Activated CD8-positive, alpha-beta T cell treated with anti-CD3 and anti-CD28 coated beads for 36 hours (primary cell): ENCODE data around the gene CREB3. TPM values are rescaled to one million over a fixed set of nuclear protein-coding genes. Genes with fewer than 3 reads are reported as not detected.

ENCODE experiments used
- ATAC-seq: fragments of 200-7000 bp; cut with Tn5 transposase; one replicate; pipeline ENCODE4 v1.10.0; 2021; ENCODE audit warnings: mild to moderate bottlenecking, moderate library complexity
- CTCF ChIA-PET: fragments of 350-600 bp; sonication (Branson Sonifier 250); formaldehyde crosslinking; loops from one replicate; lab custom pipeline; 2021; ENCODE audit warnings: antibody characterized with exemption; lab: Charles Lee
- POLR2A ChIA-PET: fragments of 350-600 bp; sonication (Branson Sonifier 250); formaldehyde crosslinking; loops from one replicate; lab custom pipeline; 2021; ENCODE audit warnings: antibody characterized with exemption; lab: Charles Lee
- DNase-seq: peaks from one replicate; pipeline ENCODE4 v3.0.0-alpha.2; 2020
- H3K27ac Mint-ChIP-seq: one replicate; pipeline ENCODE4 v1.8.0; 2021; ENCODE audit warnings: mild to moderate bottlenecking, mixed read lengths
- H3K27me3 Mint-ChIP-seq: one replicate; pipeline ENCODE4 v1.8.0; 2021; ENCODE audit warnings: mixed read lengths
- H3K36me3 Mint-ChIP-seq: one replicate; pipeline ENCODE4 v1.8.0; 2021; ENCODE audit warnings: low read depth, mixed read lengths
- H3K4me1 Mint-ChIP-seq: one replicate; pipeline ENCODE4 v1.8.0; 2021; ENCODE audit warnings: low read depth, mixed read lengths
- H3K4me3 Mint-ChIP-seq: one replicate; pipeline ENCODE4 v1.8.0; 2021; ENCODE audit warnings: mild to moderate bottlenecking, moderate library complexity, mixed read lengths
- H3K9me3 Mint-ChIP-seq: one replicate; pipeline ENCODE4 v1.8.0; 2021; ENCODE audit warnings: mixed read lengths
- intact Hi-C: fragments of 100-400 bp; cut with micrococcal nuclease; formaldehyde crosslinking; loops from one replicate; pipeline ENCODE4 v1.10.0; 2022
- total RNA-seq, 2 experiments: library from RNA; stranded (reverse); gene quantifications; one replicate each; pipeline ENCODE4 v1.2.3, GENCODE V29; 2021
- TF ChIP-seq, protein P1 (sequence below): fragments of 200-600 bp; IDR thresholded peaks from one replicate; pipeline ENCODE4 v1.8.0; 2022; ENCODE audit warnings: antibody characterized with exemption, mild to moderate bottlenecking

CREB3 gene
- total RNA-seq, 2 experiments from 2014 or later = 22.3 to 22.4 TPM

DNA sequence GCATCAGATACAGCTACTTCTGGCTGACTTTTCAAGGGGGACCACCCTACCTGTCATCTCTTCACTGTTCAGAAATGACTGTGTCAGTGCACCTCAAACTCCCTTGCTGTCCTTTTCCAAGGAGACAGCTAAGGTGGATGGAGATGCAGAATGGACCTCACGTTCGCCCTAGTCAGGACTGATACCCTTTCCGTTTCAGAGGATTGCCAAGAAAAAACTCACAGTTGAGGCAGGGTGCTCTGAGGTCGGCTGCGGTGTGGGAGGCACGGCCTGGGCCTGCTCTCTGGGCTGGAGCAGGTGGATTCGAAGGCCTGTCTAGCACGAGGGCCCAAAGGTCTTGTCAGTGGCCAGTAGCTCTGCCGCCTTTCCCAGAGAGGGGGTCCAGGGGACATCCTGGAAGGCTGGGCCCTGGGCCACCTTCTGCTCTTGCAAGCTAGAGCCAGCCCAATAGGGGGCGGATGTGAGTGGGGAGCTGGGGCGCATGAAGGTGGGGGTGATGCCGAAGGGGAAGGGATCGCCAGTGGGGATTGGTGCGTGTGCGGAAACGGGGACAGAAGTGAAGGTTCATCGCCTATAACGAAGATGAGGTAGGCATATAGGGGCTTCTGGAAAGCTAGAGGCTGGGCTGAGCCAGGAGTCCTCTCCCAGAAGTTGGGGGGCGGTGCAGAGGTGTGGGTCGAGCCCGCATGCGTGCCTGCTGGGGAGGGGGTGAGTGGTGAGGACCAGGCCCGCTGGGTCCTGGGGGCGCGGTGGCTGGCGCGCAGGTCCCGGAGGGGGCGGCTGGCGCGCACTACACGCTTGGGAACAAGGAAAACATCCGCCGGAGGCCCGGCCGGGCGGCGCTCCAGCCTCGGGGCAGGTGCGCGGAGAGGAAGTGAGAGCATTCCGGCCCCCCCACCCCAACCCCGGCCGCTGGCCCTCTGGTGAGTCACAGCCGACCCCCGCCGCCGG lies 24.1 kb downstream of the CREB3 start:
- no peaks in the 10 kb centered on the region for H3K27me3 Mint-ChIP-seq
- ChIA-PET POLR2A (interaction anchor here (0.6 to 1.5 kb wide), 10 partner anchors 9 to 1723 kb away, joined by 3 to 5 read pairs (median 3); no protein-coding TSS in a partner anchor), CTCF (interaction anchor here (0.7 to 3.1 kb wide), 26 partner anchors 9 to 125 kb away, joined by 3 to 25 read pairs (median 4); partner anchors contain the start of genes CCDC107, CREB3, RMRP and SPAG8)
- DNase-seq = peak; percentile 88
- intact Hi-C loops = no loop called here
- H3K4me3 Mint-ChIP-seq = peak overlapping the region; percentile 95
- TF ChIP-seq, protein P1, sequence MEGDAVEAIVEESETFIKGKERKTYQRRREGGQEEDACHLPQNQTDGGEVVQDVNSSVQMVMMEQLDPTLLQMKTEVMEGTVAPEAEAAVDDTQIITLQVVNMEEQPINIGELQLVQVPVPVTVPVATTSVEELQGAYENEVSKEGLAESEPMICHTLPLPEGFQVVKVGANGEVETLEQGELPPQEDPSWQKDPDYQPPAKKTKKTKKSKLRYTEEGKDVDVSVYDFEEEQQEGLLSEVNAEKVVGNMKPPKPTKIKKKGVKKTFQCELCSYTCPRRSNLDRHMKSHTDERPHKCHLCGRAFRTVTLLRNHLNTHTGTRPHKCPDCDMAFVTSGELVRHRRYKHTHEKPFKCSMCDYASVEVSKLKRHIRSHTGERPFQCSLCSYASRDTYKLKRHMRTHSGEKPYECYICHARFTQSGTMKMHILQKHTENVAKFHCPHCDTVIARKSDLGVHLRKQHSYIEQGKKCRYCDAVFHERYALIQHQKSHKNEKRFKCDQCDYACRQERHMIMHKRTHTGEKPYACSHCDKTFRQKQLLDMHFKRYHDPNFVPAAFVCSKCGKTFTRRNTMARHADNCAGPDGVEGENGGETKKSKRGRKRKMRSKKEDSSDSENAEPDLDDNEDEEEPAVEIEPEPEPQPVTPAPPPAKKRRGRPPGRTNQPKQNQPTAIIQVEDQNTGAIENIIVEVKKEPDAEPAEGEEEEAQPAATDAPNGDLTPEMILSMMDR = peak; percentile 85
- H3K9me3 Mint-ChIP-seq = no peaks in the 10 kb centered on the region
- peak; percentile 95 for ATAC-seq
- peak overlapping the region; percentile 96 for H3K27ac Mint-ChIP-seq
- H3K36me3 Mint-ChIP-seq = peaks cover 17% of the 10 kb centered on the region
- peaks cover 38% of the 10 kb centered on the region for H3K4me1 Mint-ChIP-seq

DNA sequence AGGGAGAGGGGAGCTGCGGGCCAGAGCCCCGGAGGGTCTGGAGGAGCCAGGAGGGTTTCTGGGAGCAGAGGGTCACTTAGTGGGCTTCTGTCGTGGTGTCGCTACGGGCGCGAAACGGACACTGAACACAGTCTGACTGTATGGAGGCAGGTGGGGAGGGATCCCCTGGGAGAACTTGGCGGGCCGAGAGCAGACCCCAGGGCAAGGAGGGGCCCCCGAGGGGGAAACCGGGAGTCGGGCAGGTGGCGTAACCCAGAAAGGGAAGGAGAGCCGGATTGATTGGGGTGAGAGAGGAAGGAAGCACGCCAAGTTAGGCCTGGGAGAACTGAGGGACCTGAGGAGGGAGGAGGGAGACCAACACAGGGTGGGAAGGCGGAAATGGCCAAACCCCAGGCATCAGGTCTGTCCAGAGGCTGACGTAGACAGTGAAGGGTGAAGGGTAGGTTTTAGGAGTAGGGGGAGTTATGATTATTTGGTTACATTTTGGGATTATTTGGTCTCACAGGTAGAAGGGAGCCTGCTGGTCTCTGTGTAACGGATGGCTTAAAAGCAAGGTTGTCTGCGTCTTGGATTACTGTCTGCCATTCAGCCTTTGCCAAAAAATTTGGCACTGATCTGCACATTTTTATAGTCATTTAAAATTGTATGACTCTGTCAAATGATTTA lies 24.9 kb downstream of the CREB3 start:
- ATAC-seq (peak; percentile 31), DNase-seq (no peak)
- Mint-ChIP-seq H3K4me1 (peaks cover 42% of the 10 kb centered on the region), H3K4me3 (peak overlapping the region; percentile 95), H3K9me3 (no peaks in the 10 kb centered on the region), H3K36me3 (peaks cover 16% of the 10 kb centered on the region), H3K27ac (peak overlapping the region; percentile 96), H3K27me3 (no peaks in the 10 kb centered on the region)
- intact Hi-C loops = no loop called here
- TF ChIP-seq, protein P1 = no peak
- ChIA-PET POLR2A (interaction anchor here (0.6 to 1.5 kb wide), 5 partner anchors 10 to 1722 kb away, joined by 3 to 5 read pairs (median 3); no protein-coding TSS in a partner anchor), CTCF (interaction anchor here (0.7 to 3.1 kb wide), 19 partner anchors 10 to 124 kb away, joined by 3 to 25 read pairs (median 5); partner anchors contain the start of genes CREB3, SPAG8, TLN1 and TPM2)

DNA sequence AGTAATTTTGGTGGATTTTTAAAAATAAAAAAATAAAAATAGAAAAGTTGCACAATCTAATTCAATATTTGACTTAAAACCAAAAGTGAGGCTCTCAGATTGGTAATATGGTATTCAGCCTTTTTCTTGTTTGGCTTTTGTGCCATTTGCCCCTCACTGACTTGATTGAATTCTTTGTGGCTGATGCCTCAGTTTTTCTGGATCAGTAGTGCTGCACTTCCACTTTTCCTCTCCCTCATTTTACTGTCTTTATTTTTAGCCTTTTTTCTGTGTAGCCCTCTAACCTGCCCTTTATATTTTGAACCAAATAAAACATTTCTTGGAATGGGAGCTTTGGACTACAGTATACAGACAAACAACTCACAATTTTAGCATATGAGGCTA lies 25.4 kb downstream of the CREB3 start:
- Mint-ChIP-seq H3K4me1 (peaks cover 42% of the 10 kb centered on the region), H3K4me3 (peak overlapping the region; percentile 95), H3K9me3 (no peaks in the 10 kb centered on the region), H3K27me3 (no peaks in the 10 kb centered on the region), H3K27ac (peak overlapping the region; percentile 70), H3K36me3 (peaks cover 15% of the 10 kb centered on the region)
- no peak for DNase-seq
- no peak for ATAC-seq
- POLR2A ChIA-PET = interaction anchor here (1.0 kb wide), 1 partner anchor 13 kb away, joined by 3 read pairs; no protein-coding TSS in a partner anchor
- CTCF ChIA-PET = interaction anchor here (1.1 to 1.7 kb wide), 3 partner anchors 15 to 68 kb away, joined by 3 to 5 read pairs (median 3); no protein-coding TSS in a partner anchor
- TF ChIP-seq, protein P1 = no peak
- intact Hi-C loops = no loop called here

DNA sequence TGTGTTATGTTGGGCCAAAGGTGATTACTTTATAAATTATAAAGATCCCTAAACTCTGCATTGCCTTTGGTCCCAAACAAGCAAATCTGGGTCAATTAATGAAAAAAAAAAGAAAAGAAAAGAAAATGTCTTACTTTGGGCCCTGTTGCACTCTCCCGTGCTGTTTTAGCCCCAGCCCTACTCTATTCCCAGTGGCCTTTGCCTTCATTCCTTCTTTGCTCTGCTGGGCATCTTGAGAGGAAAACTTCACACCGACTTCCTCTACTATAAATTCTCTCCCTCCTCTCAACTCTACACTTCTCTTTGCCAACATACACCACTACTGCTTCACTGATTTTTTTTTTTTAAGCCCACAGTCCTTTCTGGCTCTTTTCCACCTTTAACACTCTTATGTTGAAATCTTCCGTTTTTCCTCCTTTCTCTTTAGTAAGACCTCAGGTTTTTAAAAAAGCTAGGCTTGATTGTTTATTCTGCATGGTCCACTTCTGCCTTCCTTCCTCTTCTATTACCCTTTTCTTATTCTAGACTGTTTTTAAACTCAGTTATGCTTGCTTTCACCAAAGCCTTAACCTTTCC lies 26.1 kb downstream of the CREB3 start:
- Mint-ChIP-seq H3K36me3 (peaks cover 15% of the 10 kb centered on the region), H3K27me3 (no peaks in the 10 kb centered on the region), H3K9me3 (no peaks in the 10 kb centered on the region), H3K4me1 (peaks cover 42% of the 10 kb centered on the region), H3K4me3 (peak overlapping the region; percentile 95), H3K27ac (peak overlapping the region; percentile 31)
- DNase-seq (no peak), ATAC-seq (no peak)
- TF ChIP-seq, protein P1 = no peak
- POLR2A ChIA-PET = interaction anchor here (1.0 kb wide), 1 partner anchor 12 kb away, joined by 3 read pairs; no protein-coding TSS in a partner anchor
- intact Hi-C loops = no loop called here
- CTCF ChIA-PET = interaction anchor here (1.1 to 1.7 kb wide), 3 partner anchors 14 to 68 kb away, joined by 3 to 5 read pairs (median 3); no protein-coding TSS in a partner anchor
